ENCODE measurements around the gene TSPAN18.

Gene TSPAN18

GRCh38 chr11:44803009-44803408, 76.2 kb downstream of the TSPAN18 start:
- DNase-seq, result no peak

DNA sequence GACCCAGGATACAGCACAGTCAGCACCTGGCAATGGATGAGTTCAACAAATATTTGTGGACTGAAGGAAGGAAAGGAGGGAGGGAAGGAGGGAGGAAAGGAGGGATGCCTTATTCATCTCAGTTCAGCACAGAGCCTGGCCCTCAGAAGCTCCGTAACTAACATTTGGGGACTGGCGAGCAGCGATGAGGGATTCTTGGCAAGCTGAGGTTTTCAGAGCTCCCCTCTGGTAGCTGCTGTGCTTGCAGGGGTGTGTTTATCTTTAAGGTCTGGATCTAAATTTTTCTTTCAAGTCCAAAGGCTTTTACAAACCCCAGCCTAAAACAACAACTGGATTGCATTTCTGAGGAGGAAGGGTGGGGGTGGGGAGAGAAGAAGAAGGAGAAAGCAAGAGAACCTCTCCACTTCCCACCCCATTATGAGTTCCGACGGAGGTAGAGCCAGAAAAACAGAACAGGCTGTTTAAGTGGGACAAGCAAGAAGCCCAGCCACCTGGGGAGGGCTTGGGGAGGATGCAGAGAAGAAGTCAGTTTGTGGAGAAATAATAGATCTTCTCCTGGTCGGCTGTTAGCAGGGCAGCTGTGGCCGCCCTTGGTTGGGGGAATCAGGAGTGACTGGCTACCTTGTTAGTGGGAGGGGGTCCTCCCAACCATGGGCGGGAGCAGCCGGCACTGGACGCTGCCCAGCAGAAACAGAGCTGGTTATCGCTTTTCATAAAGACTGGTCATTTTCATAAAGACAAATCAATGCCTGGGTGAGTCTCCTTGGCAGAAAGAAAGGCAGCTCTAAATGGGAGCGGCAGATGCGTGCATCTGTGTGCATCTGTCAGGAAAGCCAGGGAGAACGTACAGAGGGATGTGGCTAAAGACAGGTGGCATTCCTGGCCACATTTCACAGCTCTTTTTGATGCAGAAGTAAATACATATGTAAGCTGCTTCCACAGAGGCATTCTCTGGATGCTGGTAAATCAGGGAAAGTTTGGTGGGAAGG, 78.0 kb downstream of the TSPAN18 start:
- no peak for DNase-seq

DNA sequence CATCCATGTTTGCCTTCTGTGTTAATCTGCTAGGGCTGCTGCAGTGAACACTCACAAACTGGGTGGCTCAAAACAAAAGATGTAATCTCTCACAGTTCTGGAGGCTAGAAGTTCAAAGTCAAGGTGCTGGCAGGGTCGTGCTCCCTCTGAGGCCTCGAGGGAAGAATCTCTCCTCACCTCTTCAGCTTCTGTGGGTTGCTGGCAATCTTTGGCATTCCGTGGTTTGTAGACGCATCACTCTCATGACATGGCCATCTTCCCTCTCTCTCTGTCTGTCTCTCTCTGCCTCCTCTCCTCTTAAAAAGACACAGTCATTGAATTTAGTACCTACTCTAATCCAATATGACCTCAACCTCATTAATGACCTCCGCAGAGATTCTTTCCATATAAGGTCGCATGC, 78.8 kb downstream of the TSPAN18 start:
- no peak for DNase-seq

GRCh38 chr11:44808053-44808753, 81.4 kb downstream of the TSPAN18 start:
- DNase-seq, result no peak

GRCh38 chr11:44809283-44809682, 82.5 kb downstream of the TSPAN18 start:
- no peak for DNase-seq

DNA sequence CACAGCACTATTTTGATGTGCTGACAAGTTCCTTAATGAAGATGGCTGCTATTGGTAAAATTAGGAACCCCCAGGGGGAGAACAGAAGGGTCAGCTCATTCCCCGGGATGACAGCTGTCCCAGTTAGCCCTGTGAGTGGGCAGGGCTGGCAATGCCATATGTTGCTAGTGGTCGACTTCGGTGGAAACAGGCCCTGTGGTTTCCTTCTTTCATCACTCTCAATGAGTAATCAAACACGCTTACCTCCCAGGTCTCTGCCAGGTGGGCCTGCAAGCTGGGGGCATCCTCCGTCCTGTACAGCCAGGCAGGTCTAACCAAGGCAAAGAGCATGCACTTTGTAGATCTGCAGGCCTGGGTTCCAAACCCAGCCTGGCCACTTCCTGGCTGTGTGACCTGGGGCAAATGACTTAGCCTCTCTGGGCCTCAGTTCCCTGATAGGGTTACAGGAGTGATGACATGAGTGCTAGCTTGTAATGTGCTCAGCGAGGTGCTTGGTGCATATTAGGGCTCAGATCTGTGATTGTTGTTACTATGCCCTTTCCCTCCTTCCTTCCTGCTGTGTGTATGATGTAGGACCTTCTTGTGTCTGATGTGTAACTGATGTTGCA, 85.2 kb downstream of the TSPAN18 start:
- DNase-seq, result no peak

DNA sequence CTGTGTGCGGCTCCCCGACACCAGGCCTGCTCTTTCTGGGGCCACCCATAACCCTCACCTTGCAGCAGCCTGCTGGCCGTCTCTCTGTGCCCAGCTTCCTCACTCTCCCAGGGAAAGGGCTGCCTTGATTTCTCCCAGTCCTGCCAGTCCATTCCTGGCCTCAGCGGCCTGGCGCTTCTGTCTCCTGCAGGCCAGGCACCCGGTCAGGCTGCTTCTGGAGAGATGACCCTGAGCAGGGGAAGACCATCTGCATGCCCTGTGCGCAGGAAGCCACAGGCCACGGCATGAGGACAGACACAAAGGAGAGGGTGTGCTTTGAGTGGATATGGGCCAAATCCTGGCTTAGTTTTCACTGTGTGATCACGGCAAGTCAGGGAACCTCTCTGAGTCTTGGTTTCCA, 86.2 kb downstream of the TSPAN18 start:
- no peak for DNase-seq

GRCh38 chr11:44813401-44813800, 86.6 kb downstream of the TSPAN18 start:
- no peak for DNase-seq

DNA sequence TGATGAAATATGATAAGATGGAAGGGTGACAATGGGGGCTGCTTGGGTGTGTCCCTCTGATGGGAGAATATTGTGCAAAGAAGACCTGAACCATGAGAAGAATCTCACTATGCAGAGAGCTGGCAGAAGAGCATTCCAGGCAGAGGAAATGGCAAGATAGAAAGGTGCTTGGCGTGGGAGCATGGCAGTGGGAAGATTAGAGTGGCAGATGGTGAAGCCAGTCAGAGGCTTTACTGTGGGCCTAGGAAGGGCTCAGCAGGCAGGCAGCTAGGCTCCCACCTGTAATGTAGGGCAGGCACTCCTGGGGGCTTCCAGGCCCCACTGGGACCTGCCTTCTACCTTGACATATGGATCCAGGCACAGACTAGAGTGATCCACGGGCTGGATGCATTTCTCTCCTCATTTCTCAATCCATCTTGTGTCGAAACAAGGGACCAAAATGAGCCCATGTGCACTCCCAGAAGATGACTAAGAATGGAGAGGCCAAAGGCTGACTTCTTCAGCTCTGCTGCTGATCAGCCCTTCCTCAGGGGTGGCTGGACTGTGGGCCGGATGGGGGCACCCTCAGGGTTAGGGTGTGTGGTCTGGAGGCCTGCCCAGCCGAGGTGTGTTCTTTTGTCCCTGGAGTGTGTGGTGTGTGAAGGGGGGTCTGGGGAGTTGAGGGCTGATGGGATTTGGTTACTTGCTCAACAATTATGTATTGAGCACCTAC, 88.3 kb downstream of the TSPAN18 start:
- DNase-seq, result peak; percentile 86

DNA sequence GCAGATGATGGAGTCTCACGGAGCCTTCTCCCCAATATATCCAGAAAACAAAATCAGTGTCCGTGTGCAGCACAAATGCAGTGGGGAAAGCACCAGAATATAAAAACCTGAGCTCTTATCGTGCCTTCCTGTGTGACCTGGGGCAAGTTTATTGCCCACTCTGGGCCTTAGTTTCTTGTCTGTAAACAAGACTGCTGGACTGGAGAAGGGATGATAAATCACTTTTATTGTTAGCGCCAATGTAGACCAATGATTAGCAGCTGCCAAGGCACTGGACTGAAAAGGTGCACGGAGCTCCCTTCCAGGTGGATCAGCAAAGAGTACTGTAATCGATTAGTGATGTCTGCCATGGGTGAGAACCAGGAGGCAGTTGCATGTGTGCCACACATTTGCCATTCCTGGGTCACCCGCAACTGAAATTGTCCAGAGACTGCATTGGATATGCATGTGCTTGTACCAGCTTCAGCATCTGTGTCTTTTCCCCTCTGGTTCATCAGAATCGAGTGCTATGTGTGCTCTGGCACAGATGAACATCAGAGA, 89.2 kb downstream of the TSPAN18 start:
- DNase-seq, result no peak

DNA sequence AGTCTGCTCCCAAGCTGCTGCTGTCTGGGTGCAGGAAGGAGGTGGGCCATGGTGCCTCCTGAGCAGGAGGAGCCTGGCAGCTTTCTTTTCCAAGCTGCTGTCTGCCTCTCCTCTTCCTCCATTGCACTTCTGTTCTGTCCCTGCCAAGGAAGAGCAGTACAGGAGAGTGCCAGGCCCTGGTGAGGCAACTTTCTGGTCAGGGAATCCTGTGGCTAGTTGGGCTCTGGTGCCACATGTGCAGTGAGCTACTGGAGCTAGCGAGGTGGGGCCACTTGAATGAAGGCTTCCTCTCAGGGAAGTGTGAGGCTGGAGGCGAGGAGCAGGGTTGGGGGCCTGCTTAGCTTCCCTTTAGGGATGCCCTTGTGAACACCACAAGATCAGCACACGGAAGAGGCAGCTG, 90.0 kb downstream of the TSPAN18 start:
- no peak for DNase-seq

- DNase-seq, result no peak
Measured at GRCh38 chr11:44817207-44817949, 90.6 kb downstream of the TSPAN18 start.

DNA sequence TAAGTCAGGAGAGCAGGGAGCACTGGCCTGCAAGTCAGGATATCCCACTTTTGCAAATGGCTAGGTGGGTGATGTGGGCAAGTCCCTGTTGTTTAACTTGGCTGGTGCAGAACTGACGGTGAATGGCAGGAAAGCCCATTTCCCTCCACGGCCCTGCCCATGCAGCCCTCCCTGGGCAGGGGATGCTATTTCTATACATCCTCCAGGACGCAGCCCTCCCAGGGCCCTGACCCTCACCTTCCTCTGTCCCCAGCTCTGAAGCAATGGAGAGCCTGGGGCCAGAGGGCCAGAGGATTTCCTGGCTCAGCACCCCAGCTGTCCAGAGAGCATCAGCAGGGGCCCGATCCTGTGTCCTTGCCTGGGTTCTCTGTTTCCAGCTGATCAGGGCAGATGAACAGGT, 91.3 kb downstream of the TSPAN18 start:
- no peak for DNase-seq

DNA sequence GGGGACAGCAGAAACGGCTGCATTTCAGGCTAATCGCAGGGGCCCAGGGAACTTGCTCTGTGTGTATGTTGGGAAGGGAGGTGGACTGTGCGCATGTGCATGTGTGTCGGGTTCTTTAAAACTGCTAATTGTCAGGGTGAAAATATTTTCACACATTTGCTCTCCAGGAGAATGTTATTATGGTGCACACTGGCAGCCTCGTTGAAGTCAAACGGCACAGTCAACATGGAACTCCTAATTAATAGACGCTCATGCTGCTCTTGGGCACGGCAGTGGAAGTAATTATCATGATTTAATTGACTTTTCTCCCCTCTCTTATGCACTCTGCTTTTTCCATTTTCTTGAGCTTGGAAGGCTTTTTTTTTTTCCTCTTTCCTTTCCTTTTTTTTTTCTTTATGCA, 92.6 kb downstream of the TSPAN18 start:
- no peak for DNase-seq

DNA sequence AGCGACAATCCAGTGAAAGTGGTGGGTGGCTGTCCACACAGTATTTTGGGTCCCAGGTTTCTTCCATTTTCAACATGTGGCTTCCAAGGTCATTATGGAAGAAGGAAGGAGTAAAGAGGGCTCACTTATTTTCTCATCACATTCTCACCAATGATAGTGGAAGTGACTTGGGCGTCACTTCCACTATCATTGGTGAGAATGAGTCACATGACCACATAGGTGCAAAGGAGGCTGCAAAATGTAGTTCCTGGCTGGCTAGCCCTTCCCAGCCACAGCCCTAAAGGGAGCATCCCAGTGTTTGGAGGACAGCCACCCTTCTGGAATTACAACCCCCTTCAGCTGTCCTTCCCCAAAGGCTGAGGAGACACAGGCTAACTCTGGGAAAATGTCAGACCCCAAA, 95.6 kb downstream of the TSPAN18 start:
- no peak for DNase-seq

GRCh38 chr11:44823006-44823405, 96.2 kb downstream of the TSPAN18 start:
- no peak for DNase-seq

DNA sequence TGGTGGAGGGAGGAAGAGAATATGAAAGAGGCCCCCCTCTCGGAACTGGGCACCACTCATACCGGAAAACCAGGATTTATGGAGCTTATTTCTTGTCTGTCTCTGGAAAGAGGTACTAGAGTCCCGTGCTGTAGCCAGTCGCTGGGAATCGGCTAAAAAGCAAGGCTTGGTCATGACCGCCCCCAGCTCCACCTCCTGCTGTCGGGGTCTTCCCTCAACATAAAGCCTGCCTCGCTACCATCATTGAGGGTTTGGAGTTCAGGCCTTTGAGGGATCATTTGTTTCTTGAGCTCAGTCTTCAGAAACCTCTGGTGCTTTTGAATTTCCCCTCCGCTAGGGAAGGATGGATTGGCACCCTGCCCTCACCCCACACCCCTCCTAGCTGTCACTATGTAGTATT, 97.1 kb downstream of the TSPAN18 start:
- DNase-seq, result no peak

- no peak for DNase-seq
Measured at GRCh38 chr11:44824300-44824704, 97.5 kb downstream of the TSPAN18 start.

DNA sequence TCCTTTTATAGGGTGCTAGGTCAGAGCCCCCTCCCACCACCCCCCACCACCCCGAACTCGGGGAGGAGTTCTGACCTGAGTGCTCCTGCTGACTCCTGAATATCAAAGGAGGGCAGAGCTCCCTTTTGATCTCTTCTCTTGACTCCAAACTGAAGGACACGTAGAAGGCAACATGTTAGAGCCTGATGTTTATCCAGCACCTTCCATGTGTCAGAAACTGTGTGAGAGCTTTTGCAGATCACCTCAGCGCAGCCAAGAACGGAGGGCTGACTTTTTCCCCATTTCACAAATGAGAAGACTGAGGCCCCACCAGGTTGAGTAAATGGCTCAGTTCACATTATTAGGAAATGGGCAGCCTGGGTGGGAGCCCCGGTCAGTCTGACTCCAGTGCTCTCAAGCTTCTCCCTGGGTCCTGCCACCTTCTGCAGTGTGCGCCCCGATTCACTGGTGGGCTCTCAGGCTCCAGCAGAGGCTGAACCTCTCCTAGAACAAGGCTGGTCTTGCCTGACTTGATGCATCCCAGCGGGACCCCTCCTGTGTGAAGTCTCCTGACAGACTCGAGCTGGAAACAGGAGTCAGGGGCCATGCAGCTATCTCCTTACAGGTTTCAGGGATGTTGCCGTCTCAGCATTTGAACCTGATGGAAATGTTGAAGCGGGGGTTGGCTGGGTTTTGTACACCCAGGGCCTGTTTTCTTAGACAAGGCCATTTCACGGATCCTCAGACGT, 98.5 kb downstream of the TSPAN18 start:
- DNase-seq, result no peak

- no peak for DNase-seq
Measured at GRCh38 chr11:44826922-44827643, 100.3 kb downstream of the TSPAN18 start.

DNA sequence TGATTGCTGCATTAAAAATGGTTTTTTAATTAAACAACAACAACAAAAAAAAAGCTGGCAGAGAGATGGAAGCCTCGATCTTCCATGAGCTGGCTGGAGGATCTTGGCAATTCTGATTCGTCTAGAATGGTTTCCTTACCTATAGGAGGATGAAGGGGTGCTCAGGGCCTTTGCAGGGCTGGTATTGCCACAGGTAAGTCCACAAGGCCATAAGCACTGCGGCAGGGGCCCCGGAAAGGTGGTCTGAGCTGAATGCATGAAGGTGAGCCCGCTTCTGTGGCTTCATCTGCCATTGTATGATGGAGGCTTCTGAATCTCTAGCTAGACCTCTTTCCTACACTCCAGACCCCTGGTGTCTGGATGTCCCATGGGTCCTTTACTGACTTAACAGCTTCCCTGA, 101.5 kb downstream of the TSPAN18 start:
- no peak for DNase-seq
